ENCODE data around the gene PTPRG.

PTPRG gene

DNA sequence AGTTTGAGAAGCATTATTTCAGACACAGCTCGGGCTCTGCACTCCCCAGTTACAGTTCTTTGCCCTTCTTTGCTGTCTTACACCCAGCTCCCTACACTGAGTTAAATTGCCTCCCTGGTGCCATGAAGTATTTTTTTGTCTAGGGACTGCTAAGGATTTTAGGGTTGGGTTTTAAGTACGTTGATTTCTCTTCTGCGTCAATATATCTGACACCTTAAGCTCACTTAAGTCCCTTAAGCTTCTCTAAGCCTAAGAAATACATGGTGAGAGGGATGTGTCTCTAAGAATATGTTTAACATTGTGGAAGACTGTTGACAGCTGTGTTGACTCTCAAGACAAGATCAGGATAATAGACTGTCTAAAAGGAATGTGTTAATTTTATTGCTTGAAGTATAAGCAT lies 400.5 kb downstream of the PTPRG start:
- DNase-seq (ENCODE audit: insufficient read length) (no peak), FAIRE-seq (no peak)
- TF ChIP-seq POLR2AphosphoS5 (IDR thresholded peaks at IDR 0.05; ENCODE audit: low read depth, low read length) (no peak), POLR2A (IDR thresholded peaks at IDR 0.05; ENCODE audit: low read depth, low read length) (no peak), TAF1 (IDR thresholded peaks at IDR 0.05; ENCODE audit: borderline replicate concordance, low read depth, low read length) (no peak)

DNA sequence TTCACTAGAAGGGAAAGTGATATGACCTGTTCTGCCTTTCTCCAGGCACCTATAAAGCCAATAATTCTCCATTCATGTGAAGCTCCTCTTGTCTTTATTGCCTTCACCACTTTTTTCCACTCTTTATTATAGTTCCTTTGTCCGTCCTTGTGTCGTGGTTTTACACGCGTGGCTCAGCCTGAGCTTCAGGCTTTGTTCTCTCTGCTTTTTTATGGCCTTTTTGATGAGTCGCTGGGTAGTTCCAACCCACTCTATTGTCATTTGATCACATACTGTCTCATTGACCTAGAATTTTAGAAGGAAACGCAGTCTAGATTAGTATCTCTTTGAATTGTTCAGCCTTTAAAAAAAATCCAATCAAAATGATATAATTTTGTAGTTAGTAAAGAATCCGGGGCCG lies 403.2 kb downstream of the PTPRG start:
- DNase-seq (ENCODE audit: insufficient read length): no peak
- no peak for FAIRE-seq
- TF ChIP-seq POLR2AphosphoS5 (IDR thresholded peaks at IDR 0.05; ENCODE audit: low read depth, low read length) (no peak), TAF1 (IDR thresholded peaks at IDR 0.05; ENCODE audit: borderline replicate concordance, low read depth, low read length) (no peak), POLR2A (IDR thresholded peaks at IDR 0.05; ENCODE audit: low read depth, low read length) (no peak)

DNA sequence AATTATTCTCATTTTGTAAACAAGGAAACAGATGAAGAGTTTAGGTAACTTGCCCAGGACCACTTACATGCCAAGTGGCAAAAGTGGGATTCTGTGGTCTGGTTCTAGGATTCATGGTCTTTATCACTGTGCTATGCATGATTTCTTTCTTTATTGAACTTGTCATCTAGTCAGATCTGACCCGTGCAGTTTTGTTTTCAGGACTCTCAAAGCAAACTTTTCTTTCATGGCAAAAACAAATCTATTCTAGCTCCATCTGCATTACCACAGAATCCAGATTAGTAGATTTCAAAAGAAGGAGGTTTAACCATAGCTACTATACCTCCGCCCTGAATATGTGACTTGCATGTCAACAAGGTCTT lies 404.4 kb downstream of the PTPRG start:
- TF ChIP-seq POLR2AphosphoS5 (IDR thresholded peaks at IDR 0.05; ENCODE audit: low read depth, low read length): no peak
- TF ChIP-seq POLR2A (IDR thresholded peaks at IDR 0.05; ENCODE audit: low read depth, low read length): no peak
- TF ChIP-seq TAF1 (IDR thresholded peaks at IDR 0.05; ENCODE audit: borderline replicate concordance, low read depth, low read length): no peak
- FAIRE-seq (no peak), DNase-seq (ENCODE audit: insufficient read length) (no peak)

GRCh38 chr3:61966200-61966599 lies 404.8 kb downstream of the PTPRG start:
- no peak for DNase-seq (ENCODE audit: insufficient read length)
- FAIRE-seq: no peak
- TF ChIP-seq TAF1 (IDR thresholded peaks at IDR 0.05; ENCODE audit: borderline replicate concordance, low read depth, low read length) (no peak), POLR2AphosphoS5 (IDR thresholded peaks at IDR 0.05; ENCODE audit: low read depth, low read length) (no peak), POLR2A (IDR thresholded peaks at IDR 0.05; ENCODE audit: low read depth, low read length) (no peak)

DNA sequence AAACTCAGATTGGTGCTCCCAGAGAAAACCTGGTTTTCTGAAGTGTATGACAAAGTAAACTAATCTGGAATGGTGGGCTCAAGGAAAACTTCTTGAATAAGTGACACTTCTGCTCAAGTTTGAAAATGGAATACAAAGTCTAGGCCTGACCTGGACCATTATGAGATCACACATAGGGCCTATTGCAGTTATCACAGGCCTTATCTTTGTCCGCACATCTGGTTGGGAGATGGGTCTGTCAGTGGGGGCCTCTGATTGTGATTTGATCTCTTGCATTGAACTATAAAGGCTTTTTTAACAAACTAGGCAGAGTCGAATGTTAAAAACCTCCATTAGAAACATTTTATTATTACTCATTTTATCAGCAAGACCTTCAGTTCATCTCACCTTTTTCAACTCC lies 405.6 kb downstream of the PTPRG start:
- no peak for FAIRE-seq
- no peak for TF ChIP-seq POLR2AphosphoS5 (IDR thresholded peaks at IDR 0.05; ENCODE audit: low read depth, low read length)
- TF ChIP-seq POLR2A (IDR thresholded peaks at IDR 0.05; ENCODE audit: low read depth, low read length): no peak
- TF ChIP-seq TAF1 (IDR thresholded peaks at IDR 0.05; ENCODE audit: borderline replicate concordance, low read depth, low read length): no peak
- no peak for DNase-seq (ENCODE audit: insufficient read length)

DNA sequence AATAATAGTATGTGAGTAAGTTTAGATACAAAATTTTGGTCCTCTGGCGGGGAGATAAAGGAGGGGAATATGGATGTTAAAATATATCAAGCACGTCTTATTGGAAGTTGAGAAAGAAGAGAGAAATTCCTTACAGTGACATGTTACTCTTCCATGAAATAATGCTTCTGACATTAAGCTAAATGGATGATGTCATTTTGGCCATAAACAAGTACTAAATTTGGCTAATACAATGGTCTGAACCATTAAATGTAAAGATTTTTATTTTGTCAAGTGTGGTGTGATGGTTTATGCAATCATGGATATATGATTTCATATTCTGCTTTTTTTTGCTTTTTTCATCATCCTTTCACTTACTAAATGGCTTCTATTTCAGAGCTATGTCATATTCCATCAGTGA lies 406.6 kb downstream of the PTPRG start:
- FAIRE-seq: no peak
- TF ChIP-seq POLR2AphosphoS5 (IDR thresholded peaks at IDR 0.05; ENCODE audit: low read depth, low read length) (no peak), POLR2A (IDR thresholded peaks at IDR 0.05; ENCODE audit: low read depth, low read length) (no peak), TAF1 (IDR thresholded peaks at IDR 0.05; ENCODE audit: borderline replicate concordance, low read depth, low read length) (no peak)
- DNase-seq (ENCODE audit: insufficient read length): no peak

DNA sequence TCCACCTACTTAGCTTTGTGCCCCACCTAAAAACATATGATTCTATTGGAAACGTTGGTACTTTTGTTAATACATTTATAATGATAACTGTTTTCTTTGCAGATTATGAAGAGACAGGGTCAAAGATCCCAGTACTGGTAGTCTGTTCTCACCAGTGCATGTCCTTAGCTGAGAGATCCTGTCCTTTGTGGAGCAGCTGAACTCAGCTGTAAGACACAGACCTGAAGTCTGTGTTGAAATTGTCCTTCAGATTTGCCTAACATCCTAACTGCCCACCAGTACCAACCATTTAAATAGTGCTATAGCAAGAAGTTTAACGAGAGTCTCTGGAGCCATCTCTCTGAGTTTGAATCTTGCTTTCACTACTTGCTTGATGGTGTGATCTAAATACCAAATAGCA lies 413.3 kb downstream of the PTPRG start:
- no peak for FAIRE-seq
- no peak for DNase-seq (ENCODE audit: insufficient read length)
- TF ChIP-seq TAF1 (IDR thresholded peaks at IDR 0.05; ENCODE audit: borderline replicate concordance, low read depth, low read length): no peak
- no peak for TF ChIP-seq POLR2AphosphoS5 (IDR thresholded peaks at IDR 0.05; ENCODE audit: low read depth, low read length)
- no peak for TF ChIP-seq POLR2A (IDR thresholded peaks at IDR 0.05; ENCODE audit: low read depth, low read length)

GRCh38 chr3:61975199-61975598 lies 413.8 kb downstream of the PTPRG start:
- FAIRE-seq (no peak), DNase-seq (ENCODE audit: insufficient read length) (no peak)
- TF ChIP-seq POLR2AphosphoS5 (IDR thresholded peaks at IDR 0.05; ENCODE audit: low read depth, low read length): no peak
- TF ChIP-seq POLR2A (IDR thresholded peaks at IDR 0.05; ENCODE audit: low read depth, low read length): no peak
- no peak for TF ChIP-seq TAF1 (IDR thresholded peaks at IDR 0.05; ENCODE audit: borderline replicate concordance, low read depth, low read length)

GRCh38 chr3:61975936-61976335 lies 414.6 kb downstream of the PTPRG start:
- no peak for DNase-seq (ENCODE audit: insufficient read length)
- no peak for FAIRE-seq
- no peak for TF ChIP-seq POLR2AphosphoS5 (IDR thresholded peaks at IDR 0.05; ENCODE audit: low read depth, low read length)

- DNase-seq (ENCODE audit: insufficient read length): no peak
- no peak for TF ChIP-seq POLR2AphosphoS5 (IDR thresholded peaks at IDR 0.05; ENCODE audit: low read depth, low read length)
- TF ChIP-seq TAF1 (IDR thresholded peaks at IDR 0.05; ENCODE audit: borderline replicate concordance, low read depth, low read length): no peak
- TF ChIP-seq POLR2A (IDR thresholded peaks at IDR 0.05; ENCODE audit: low read depth, low read length): no peak
- FAIRE-seq: no peak
Observed at GRCh38 chr3:61978460-61979419, 417.4 kb downstream of the PTPRG start.

DNA sequence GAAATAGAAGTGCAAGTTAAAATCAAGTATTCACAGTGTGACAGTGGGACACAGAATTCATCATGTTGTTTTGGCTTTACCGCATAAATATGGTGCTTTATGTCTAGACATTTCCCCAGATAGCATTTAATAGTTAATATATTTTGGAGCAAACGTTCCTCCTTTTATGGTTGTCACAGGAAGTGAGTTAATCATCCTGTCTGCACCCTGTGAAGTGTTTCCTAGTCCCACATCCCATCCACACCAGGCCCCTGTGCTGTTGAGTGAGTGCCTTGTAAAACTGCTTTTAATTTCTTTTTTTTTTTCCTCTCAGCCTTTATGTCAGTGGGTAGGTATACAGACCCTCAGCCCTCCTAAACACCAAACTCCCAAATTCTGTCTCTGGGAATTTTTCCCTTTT lies 418.3 kb downstream of the PTPRG start:
- no peak for FAIRE-seq
- DNase-seq (ENCODE audit: insufficient read length): no peak
- no peak for TF ChIP-seq POLR2AphosphoS5 (IDR thresholded peaks at IDR 0.05; ENCODE audit: low read depth, low read length)
- TF ChIP-seq TAF1 (IDR thresholded peaks at IDR 0.05; ENCODE audit: borderline replicate concordance, low read depth, low read length): no peak
- TF ChIP-seq POLR2A (IDR thresholded peaks at IDR 0.05; ENCODE audit: low read depth, low read length): no peak

DNA sequence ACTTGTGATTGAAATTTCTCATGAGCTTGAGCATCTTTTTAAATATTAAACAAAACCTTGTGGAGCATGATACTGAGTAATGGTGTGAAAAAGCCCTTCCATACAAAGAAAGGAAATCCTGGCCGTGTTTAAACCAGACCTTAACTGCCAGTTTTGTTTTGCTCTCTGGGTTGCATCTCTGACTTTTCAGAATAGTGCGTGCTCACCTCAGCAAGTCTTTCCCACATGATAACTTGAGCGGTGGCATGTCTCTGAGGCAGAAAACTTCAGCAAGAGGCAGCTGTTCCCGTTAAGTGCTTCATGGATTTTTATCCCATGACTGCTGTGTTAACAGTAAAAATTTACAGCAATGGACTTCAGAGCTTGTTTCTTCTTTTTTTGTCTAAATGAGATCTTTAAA lies 418.7 kb downstream of the PTPRG start:
- DNase-seq (ENCODE audit: insufficient read length): no peak
- TF ChIP-seq TAF1 (IDR thresholded peaks at IDR 0.05; ENCODE audit: borderline replicate concordance, low read depth, low read length): no peak
- TF ChIP-seq POLR2AphosphoS5 (IDR thresholded peaks at IDR 0.05; ENCODE audit: low read depth, low read length): no peak
- TF ChIP-seq POLR2A (IDR thresholded peaks at IDR 0.05; ENCODE audit: low read depth, low read length): no peak
- no peak for FAIRE-seq
